Endodermal cell (in vitro differentiated cells): ENCODE data around the gene CEBPE. TPM values are rescaled to one million over a fixed set of nuclear protein-coding genes. Genes with fewer than 3 reads are reported as not detected.
A peak's percentile ranks its signal among the peaks of the same experiment; 100 is the strongest.

ENCODE experiments used
- DNase-seq: peaks from one replicate; pipeline ENCODE4 v3.0.0-alpha.2; 2017
- H3K27ac ChIP-seq: 2 replicates; pipeline ENCODE4 v1.5.1; 2013; ENCODE audit warnings: mild to moderate bottlenecking, low read depth, low read length, moderate library complexity
- H3K27me3 ChIP-seq: 2 replicates; pipeline ENCODE4 v1.6.1; 2013; ENCODE audit warnings: mild to moderate bottlenecking, low read length, moderate library complexity; ENCODE audit not compliant: insufficient read depth, control insufficient read depth, poor library complexity, severe bottlenecking
- H3K36me3 ChIP-seq: 2 replicates; pipeline ENCODE4 v1.7.0; 2013; ENCODE audit warnings: mild to moderate bottlenecking, low read length, moderate library complexity; ENCODE audit not compliant: control insufficient read depth, insufficient read depth
- H3K4me1 ChIP-seq: one replicate; pipeline ENCODE4 v1.7.0; 2013; ENCODE audit warnings: low read length; ENCODE audit not compliant: control insufficient read depth, insufficient read depth
- H3K4me3 ChIP-seq: 2 replicates; pipeline ENCODE4 v1.5.1; 2013; ENCODE audit warnings: mild to moderate bottlenecking, low read length, moderate library complexity
- H3K9ac ChIP-seq: 2 replicates; pipeline ENCODE4 v1.6.1; 2013; ENCODE audit warnings: mild to moderate bottlenecking, low read length, moderate library complexity; ENCODE audit not compliant: poor library complexity, severe bottlenecking; ENCODE audit errors: extremely low read depth
- H3K9me3 ChIP-seq: 2 replicates; pipeline ENCODE4 v1.6.1; 2013; ENCODE audit warnings: mild to moderate bottlenecking, low read length, moderate library complexity; ENCODE audit not compliant: control insufficient read depth
- H3K27ac Mint-ChIP-seq: 2 replicates; pipeline ENCODE4 v1.8.0; 2020; ENCODE audit warnings: mixed read lengths
- H3K27me3 Mint-ChIP-seq: 2 replicates; pipeline ENCODE4 v1.8.0; 2021; ENCODE audit warnings: mild to moderate bottlenecking, mixed read lengths; ENCODE audit not compliant: insufficient read depth
- H3K36me3 Mint-ChIP-seq: 2 replicates; pipeline ENCODE4 v1.8.0; 2020; ENCODE audit warnings: low read depth, mixed read lengths
- H3K4me1 Mint-ChIP-seq: 2 replicates; pipeline ENCODE4 v1.8.0; 2020; ENCODE audit warnings: mixed read lengths
- H3K4me3 Mint-ChIP-seq: 2 replicates; pipeline ENCODE4 v1.8.0; 2020; ENCODE audit warnings: mild to moderate bottlenecking, moderate library complexity, mixed read lengths
- H3K9me3 Mint-ChIP-seq: 2 replicates; pipeline ENCODE4 v1.8.0; 2020; ENCODE audit warnings: mild to moderate bottlenecking, mixed read lengths
- CTCF ChIP-seq: fragments of 200-600 bp; sonication (generic); conservative IDR thresholded peaks from 2 replicates; pipeline ENCODE4 v1.5.0; 2021; ENCODE audit warnings: antibody characterized with exemption, mild to moderate bottlenecking
- WGBS, 2 experiments: methylation state at CpG; one replicate each; pipeline versions ENCODE4 v1.1.5 to v1.1.7; 2013; ENCODE audit warnings: missing lambda C conversion rate in 2 of 2, mixed read lengths in 1 of 2; ENCODE audit not compliant: insufficient coverage in 1 of 2, insufficient read length in 1 of 2; 5-methylcytosine and 5-hydroxymethylcytosine counted together
- total RNA-seq, 2 donors: library from RNA; stranded (reverse); fragmentation: NEBNext Ultra II Directional in 1 of 2; extraction: Animal tissue kit (Norgen Biotek cat#: 25700) in 1 of 2; gene quantifications; 2 replicates in 1 of 2; 3 replicates in 1 of 2; pipeline ENCODE4 v1.2.1, GENCODE V29; 2021

Gene CEBPE
- total RNA-seq, 2 donors from 2014 or later: not detected

- peaks cover 13% of the 10 kb centered on the region for H3K27me3 Mint-ChIP-seq
- H3K36me3 Mint-ChIP-seq: no peaks in the 10 kb centered on the region
- Histone ChIP-seq H3K27ac (no peak overlapping the region), H3K9ac (no peak overlapping the region), H3K9me3 (no peaks in the 10 kb centered on the region), H3K27me3 (no peaks in the 10 kb centered on the region), H3K4me3 (no peak overlapping the region), H3K4me1 (peaks cover 12% of the 10 kb centered on the region), H3K36me3 (no peaks in the 10 kb centered on the region)
- WGBS, 2 experiments: 74 to 85% methylated on average over 9 to 16 of the region's 16 CpGs
- peak; percentile 68 for DNase-seq
- H3K4me1 Mint-ChIP-seq: peaks cover 54% of the 10 kb centered on the region
- no peak overlapping the region for H3K27ac Mint-ChIP-seq
- no peak for TF ChIP-seq CTCF
- H3K4me3 Mint-ChIP-seq: no peak overlapping the region
- no peaks in the 10 kb centered on the region for H3K9me3 Mint-ChIP-seq
Measured at GRCh38 chr14:23119363-23120327, 590 bp upstream of the CEBPE start.

GRCh38 chr14:23117371-23118020, 1.6 kb downstream of the CEBPE start:
- H3K27me3 ChIP-seq: no peaks in the 10 kb centered on the region
- no peaks in the 10 kb centered on the region for H3K9me3 ChIP-seq
- Mint-ChIP-seq H3K36me3 (no peaks in the 10 kb centered on the region), H3K4me1 (peaks cover 57% of the 10 kb centered on the region), H3K9me3 (no peaks in the 10 kb centered on the region), H3K4me3 (no peak overlapping the region), H3K27me3 (peaks cover 18% of the 10 kb centered on the region), H3K27ac (no peak overlapping the region)
- no peak overlapping the region for H3K27ac ChIP-seq
- peaks cover 12% of the 10 kb centered on the region for H3K4me1 ChIP-seq
- peak; percentile 47 for DNase-seq
- WGBS, 2 experiments: 95 to 96% methylated on average over 25 to 32 of the region's 32 CpGs
- H3K36me3 ChIP-seq: no peaks in the 10 kb centered on the region
- no peak overlapping the region for H3K9ac ChIP-seq
- no peak overlapping the region for H3K4me3 ChIP-seq
- no peak for TF ChIP-seq CTCF

GRCh38 chr14:23115918-23116317, 3.1 kb downstream of the CEBPE start:
- Histone ChIP-seq H3K27me3 (peaks cover 4% of the 10 kb centered on the region), H3K4me1 (peaks cover 8% of the 10 kb centered on the region), H3K4me3 (no peak overlapping the region), H3K27ac (no peak overlapping the region), H3K9me3 (no peaks in the 10 kb centered on the region), H3K9ac (no peak overlapping the region), H3K36me3 (no peaks in the 10 kb centered on the region)
- Mint-ChIP-seq H3K4me1 (peaks cover 42% of the 10 kb centered on the region), H3K27me3 (peaks cover 18% of the 10 kb centered on the region), H3K36me3 (no peaks in the 10 kb centered on the region), H3K4me3 (no peak overlapping the region), H3K27ac (no peak overlapping the region), H3K9me3 (no peaks in the 10 kb centered on the region)
- 89 to 93% methylated on average over 5 of the region's 5 CpGs for WGBS, 2 experiments
- no peak for TF ChIP-seq CTCF
- no peak for DNase-seq
